ENCODE data around the gene ELFN1.

GRCh38 chr7:1662767-1663166 is 7.3 kb upstream of the ELFN1 start:
- TF ChIP-seq CTCF (IDR thresholded peaks at IDR 0.05), result no peak
- TF ChIP-seq POLR2AphosphoS5 (IDR thresholded peaks at IDR 0.05), result no peak
